ENCODE results near the gene CLPX. TPM values are rescaled to one million over a fixed set of nuclear protein-coding genes. Genes with fewer than 3 reads are reported as not detected.

CLPX gene
- total RNA-seq, 4 donors from 2014 or later: 74.5 to 110 (median 91.8) TPM

- intact Hi-C loops (cut with DNase I; ENCODE audit: low total_unique reads): loop anchor here (5.0 kb wide), 1 partner anchor 1291 kb away; the partner anchor contains the start of gene RPL4
- no peak within 1 kb of the TSS for H3K4me3 ChIP-seq (ENCODE audit: low read depth, poor library complexity, severe bottlenecking)
- TF ChIP-seq CTCF (IDR thresholded peaks at IDR 0.05): no peak
- TF ChIP-seq POLR2A (IDR thresholded peaks at IDR 0.05): no peak
- no peak for DNase-seq (ENCODE audit: low spot score in 2 of 2)
- 73 to 85% methylated on average over 8 of the region's 8 CpGs for WGBS, 2 donors
Observed at GRCh38 chr15:65210770-65211481, 25.8 kb upstream of the CLPX start, which contains the start of gene CILP. CILP (minus strand) TSS chr15:65211473; CDS start chr15:65209755, 1,718 bp downstream.

- no peak for TF ChIP-seq POLR2A (IDR thresholded peaks at IDR 0.05)
- no peak for TF ChIP-seq CTCF (IDR thresholded peaks at IDR 0.05)
- intact Hi-C loops (cut with DNase I; ENCODE audit: low total_unique reads): loop anchor here (5.0 kb wide), 1 partner anchor 1292 kb away; the partner anchor contains the start of gene RPL4
- H3K4me3 ChIP-seq (ENCODE audit: low read depth, poor library complexity, severe bottlenecking): no peak overlapping the region
- 64 to 75% methylated on average over 17 of the region's 17 CpGs for WGBS, 2 donors
- no peak for DNase-seq (ENCODE audit: low spot score in 2 of 2)
Observed at GRCh38 chr15:65209701-65210643, 24.8 kb upstream of the CLPX start.

- 96 to 100% methylated on average over 2 of the region's 2 CpGs for WGBS, 2 donors
- H3K4me3 ChIP-seq (ENCODE audit: low read depth, poor library complexity, severe bottlenecking): no peak overlapping the region
- DNase-seq (ENCODE audit: low spot score in 2 of 2): no peak
- intact Hi-C loops (cut with DNase I; ENCODE audit: low total_unique reads): no loop called here
- TF ChIP-seq POLR2A (IDR thresholded peaks at IDR 0.05) (no peak), CTCF (IDR thresholded peaks at IDR 0.05) (no peak)
Observed at GRCh38 chr15:65208647-65209046, 23.5 kb upstream of the CLPX start.

GRCh38 chr15:65207280-65207840 is 22.2 kb upstream of the CLPX start:
- no peak for DNase-seq (ENCODE audit: low spot score in 2 of 2)
- WGBS, 2 donors: 61 to 65% methylated on average over 6 of the region's 6 CpGs
- intact Hi-C loops (cut with DNase I; ENCODE audit: low total_unique reads): no loop called here
- no peak overlapping the region for H3K4me3 ChIP-seq (ENCODE audit: low read depth, poor library complexity, severe bottlenecking)
- TF ChIP-seq CTCF (IDR thresholded peaks at IDR 0.05): no peak
- TF ChIP-seq POLR2A (IDR thresholded peaks at IDR 0.05): no peak

GRCh38 chr15:65206750-65207149 is 21.6 kb upstream of the CLPX start:
- DNase-seq (ENCODE audit: low spot score in 2 of 2): no peak
- intact Hi-C loops (cut with DNase I; ENCODE audit: low total_unique reads): no loop called here
- TF ChIP-seq POLR2A (IDR thresholded peaks at IDR 0.05) (no peak), CTCF (IDR thresholded peaks at IDR 0.05) (no peak)
- WGBS, 2 donors: 93 to 96% methylated on average over 20 of the region's 20 CpGs
- H3K4me3 ChIP-seq (ENCODE audit: low read depth, poor library complexity, severe bottlenecking): no peak overlapping the region
